GM21717 (cell line): Measurements from ENCODE around the gene PNKP.

Source experiments
- ATAC-seq: cut with Tn5 transposase; IDR thresholded peaks from one replicate; pipeline ENCODE4 v1.9.1; 2021; ENCODE audit warnings: mild to moderate bottlenecking, moderate library complexity; ENCODE audit not compliant: unreplicated experiment

The PNKP gene

DNA sequence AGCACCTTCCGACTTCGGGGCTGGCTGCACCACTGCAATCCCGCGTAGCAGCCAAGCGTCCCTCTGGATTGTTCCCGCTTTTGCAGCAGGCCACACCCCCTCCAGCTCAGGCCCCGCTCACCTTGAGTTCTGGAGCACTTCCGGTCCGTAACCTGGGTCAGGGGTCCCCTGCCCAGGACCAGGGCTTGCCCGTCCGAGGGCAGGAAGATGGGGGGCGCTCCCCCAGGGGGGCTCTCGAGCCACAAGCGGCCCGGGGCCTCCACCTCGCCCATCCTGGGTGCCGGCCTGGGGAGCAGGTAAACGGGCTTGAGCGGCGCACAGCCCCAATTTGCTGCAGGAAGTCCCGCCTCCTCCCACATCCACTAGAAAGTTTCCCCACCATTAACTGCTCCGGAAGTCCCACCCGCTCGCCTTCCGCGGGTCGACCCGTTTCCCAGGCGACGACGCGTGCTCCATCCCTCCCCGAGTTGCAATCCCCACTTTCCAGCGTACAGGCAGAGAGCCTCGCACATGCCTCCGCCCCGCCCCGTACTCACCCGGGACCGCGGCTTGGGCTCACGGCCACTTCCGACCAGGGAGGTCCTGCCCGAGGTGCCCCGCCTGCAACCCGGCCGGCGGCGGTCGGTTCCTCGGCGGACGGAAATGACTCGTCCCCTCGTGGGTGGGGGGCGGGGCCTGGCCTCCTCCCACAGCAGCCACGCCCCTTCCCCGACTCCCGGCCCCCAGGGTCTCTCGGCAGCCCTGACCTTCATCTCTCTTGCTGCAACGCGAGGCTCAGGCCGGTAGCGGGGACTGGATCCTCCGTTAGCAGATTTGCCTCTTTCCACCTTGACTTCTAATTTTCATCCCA is at the start of gene PNKP:
Gene PNKP (minus strand): TSS at position 644 of the 850 bp plus-strand sequence. CDS start 372 bp downstream, at position 272.
- ATAC-seq = peak; percentile 25

- ATAC-seq = no peak
Measured at GRCh38 chr19:49915271-49915670, 47.9 kb upstream of the PNKP start.

DNA sequence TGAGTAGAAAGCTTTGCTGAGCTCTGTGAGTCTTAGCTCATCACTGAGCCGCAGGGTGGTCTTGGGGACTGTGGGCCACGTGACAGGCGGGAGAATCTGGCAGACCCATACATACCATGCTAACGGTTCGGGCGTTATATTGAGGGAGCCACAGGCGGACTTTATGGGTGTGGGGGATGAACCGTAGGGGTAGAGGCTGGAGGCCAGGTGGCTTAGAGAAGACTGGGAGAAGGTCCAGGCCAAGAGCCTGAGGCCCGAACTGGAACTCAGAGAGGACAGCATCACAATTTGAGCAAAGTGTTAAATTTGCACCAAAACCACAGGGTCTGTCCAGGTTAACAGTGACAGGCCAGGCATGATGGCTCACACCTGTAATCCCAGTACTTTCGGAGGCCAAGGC is 46.3 kb upstream of the PNKP start:
- no peak for ATAC-seq

- ATAC-seq = no peak
Measured at GRCh38 chr19:49912965-49913685, 45.7 kb upstream of the PNKP start.

- ATAC-seq = no peak
Measured at GRCh38 chr19:49911381-49912145, 44.2 kb upstream of the PNKP start.

DNA sequence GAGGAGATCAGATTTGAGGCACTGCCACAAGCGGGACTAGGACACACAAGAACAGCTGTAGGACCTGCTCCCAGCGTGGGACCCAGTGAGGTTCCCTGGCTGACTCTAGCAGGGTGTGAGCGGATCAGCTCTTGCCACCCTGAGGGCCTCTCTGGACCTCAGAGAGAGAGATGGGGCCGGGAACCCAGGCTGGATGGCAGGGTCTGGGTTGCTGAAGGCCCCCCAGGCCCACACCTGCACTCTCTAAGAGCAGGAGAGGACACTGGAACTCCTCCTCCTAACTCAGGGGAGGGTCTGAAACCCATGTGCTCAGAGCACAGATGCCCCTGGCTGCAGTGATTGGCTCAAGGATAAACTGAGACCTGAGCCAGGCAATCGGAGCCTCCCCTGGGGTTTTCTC is 42.8 kb upstream of the PNKP start:
- no peak for ATAC-seq

- ATAC-seq = no peak
Measured at GRCh38 chr19:49908480-49909420, 41.4 kb upstream of the PNKP start.

DNA sequence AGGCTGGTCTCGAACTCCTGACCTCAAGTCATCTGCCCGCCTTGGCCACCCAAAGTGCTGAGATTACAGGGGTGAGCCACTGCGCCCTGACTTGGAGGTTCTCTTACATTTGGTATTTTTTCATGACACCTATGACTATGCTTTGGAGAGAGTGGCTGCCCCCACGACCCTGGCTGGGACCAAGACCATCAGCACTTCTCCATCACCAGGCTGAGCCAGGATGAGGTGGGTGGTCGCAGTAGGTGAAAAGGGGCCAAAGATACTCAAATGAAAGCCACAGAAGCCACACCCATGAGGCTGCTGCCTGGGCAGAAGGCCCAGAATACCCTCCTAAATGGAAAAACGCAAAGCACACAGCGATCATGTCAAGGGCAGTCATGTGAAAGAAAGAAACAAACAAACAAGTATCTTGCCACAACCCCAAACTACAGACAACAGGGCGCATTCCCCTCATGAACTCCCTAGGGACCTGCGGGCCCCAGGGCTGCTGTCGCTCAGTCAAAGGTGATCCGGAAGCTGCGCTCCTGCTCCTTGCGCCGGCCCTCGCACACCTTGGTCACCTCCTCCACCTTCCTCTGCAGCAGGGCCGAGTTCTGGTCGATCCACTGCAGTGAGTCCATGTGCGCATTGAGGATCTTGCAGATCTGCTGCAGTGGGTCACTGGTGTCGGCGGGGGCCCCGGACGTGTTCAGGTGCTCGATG is 40.5 kb upstream of the PNKP start:
- no peak for ATAC-seq

DNA sequence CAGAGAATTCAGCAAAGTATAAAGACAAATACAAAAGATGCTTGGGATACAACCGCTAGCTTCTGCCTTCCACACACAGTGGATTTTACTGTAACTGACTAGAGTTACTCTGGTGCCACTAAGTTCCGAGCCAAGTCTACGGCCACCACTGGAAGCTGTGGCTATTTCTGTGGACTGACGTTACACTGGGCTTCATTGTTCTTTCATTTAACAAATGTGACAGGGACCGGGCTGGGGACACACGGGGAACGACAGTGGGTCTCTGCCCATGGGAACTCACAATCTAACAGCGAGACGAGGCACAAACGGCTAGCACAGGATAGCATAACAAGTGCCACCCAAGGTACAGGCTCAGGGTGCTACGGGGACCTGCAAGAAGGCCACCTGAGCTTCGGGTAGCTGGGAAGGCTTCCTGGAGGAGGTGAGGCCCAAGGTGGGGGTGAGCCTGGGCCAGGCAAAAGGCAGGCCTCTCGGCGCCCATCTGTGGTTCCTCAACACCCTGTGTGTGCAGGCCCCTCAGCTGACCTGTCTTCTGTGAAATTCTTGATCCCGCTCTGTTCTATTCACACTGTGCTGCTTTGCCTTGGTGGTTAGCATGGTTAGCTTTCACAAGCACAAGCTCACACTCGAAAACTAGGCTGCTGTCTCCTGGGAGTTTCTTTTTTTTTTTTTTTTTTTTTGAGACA is 39.6 kb upstream of the PNKP start:
- ATAC-seq = no peak

DNA sequence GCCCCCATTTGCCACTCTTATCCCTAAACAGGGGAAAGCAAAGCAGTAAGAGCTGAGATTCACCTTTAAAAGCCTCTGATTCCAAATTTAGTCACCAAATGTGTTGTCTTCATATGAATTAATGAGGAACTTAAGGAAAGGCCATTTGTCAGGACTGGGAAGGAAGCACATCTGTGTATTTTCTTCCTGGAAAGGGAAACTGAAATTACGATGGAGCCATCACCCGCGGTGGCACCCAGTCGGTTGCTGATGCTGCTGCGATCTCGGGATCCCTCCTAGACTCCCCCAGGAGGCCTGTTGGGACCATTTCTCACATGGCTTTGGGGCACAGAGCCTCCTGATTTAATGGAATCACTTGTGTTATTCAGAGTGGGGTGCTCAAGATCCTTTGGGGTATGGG is 36.8 kb upstream of the PNKP start:
- no peak for ATAC-seq

DNA sequence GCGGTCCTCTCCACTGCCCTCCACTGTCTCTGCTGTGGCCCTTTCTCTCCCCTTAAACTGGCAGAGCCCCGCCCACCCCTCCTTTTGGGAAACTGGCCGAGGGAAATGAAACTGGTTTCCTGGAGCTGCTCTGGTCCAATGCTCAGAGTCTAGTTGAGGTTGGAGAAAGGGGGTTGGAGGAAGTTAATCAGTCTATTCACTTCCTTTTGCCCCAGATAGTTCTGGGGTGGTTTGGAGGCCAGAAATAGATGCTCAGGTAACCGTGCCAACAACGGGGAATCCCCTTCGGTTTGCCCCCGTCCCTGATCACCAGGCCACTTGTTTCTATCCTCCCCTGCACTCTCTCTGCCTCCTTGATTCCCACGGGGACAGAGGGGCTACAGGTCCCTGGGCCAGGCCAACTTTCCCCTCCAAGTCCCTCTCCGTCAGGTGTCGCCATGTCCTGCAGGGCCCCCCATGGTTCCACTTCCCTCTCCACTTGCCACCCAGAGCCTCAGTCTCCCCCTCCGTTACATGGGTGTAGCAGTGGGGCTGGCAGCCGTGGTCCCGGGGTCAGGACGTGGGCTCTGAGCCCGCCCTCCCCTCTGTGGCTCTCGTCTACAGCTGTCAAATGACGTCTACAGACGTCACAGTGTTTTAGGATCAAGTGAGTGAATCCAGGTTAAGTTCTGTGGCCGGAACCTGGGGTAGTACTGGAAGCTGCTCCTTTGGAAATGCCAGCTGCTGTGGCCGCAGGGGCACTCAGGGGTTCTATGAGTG is 29.7 kb upstream of the PNKP start, which contains the start of gene IL4I1:
Gene IL4I1 (minus strand): TSS at position 25 of the 759 bp plus-strand sequence. CDS start 727 bp downstream, outside the sequence.
- ATAC-seq = peak; percentile 39

DNA sequence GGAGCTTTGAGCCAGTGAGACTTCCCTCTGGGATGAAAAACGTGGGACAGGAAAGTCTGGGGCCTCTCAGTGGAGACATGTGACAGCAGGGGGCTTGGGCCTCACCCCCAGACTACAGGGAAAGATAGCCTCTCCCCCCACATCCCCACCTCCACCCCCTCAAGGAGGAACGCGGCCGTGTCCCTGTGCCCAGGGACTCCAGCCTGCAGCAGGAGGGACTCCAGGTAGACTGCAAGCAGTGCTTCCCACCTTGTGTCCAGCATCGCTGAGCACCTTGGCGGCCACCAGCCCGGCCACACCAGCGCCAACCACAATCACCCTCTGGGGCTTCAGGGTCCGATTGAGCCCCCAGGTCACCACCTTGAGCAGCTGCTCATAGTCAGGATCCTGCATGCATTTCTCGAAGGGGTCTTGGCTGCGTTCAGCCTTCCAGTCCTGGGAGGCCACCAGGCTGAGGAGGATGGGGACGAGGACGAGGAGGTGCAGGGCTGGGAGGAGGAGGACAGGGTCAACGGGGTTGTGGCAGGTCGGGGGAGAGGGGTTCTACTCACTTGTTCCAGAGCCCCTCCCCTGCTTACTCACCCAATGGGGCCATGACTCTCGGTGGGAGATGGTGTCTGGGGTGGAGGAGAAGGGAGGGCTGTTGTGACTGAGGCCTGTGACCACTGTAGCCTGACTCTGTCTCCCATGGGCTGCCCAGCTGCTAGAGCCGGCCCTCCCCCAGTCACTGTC is 28.4 kb upstream of the PNKP start:
- ATAC-seq = no peak

DNA sequence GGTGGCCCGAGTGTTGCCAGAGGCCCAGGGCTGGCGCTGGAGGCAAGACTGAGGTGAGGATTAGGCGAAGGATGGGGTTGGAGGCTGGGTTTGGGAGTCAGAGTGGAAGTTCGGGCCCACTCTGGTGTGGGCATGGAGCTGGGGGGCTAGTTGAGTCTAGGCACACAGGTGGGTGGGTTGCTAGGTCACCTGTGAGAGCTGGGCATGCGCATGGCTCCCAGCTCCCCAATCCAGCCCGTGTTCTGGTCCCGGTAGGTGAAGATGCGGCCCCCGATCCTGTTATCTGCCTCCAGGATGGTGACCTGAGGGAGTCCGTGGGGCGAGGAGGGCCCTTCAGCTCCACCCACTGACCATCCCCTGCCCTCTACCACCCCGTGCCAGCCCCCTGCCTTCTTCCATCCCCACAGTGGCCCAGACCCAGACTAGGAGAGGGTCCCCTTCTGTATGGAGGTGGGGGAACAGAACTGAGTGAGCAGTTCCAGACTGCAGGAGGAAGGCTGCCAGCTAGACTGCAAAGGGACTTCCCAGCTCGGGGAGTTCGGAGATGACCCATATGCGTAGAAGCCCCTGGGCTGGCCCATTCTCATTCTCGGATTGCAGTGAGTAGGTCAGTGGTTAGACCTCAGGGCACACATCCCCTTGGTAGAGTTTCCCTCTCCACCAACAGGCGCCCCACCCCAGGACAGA is 27.6 kb upstream of the PNKP start:
- no peak for ATAC-seq

- no peak for ATAC-seq
Measured at GRCh38 chr19:49894011-49894664, 26.8 kb upstream of the PNKP start.

DNA sequence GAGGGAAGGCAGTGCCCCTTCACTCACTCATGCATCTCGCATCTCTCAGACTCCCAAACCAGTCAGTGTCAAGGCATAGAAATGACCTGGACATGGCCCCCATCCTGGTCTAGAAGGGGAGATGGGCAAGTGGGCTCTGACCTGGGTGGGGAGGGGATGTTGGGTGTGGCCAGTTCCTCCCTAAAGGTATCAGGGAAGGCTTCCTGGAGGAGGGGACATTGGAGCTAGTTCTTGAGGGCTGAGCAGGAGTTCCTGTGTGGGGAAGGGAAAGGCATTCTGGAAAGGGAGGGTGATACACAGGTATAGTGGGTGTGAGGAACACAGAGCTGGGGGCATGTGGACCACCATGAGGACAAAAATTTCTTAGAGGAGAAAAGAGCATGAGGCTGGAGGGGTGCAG is 25.3 kb upstream of the PNKP start:
- ATAC-seq = no peak

- ATAC-seq = no peak
Measured at GRCh38 chr19:49891393-49891792, 24.0 kb upstream of the PNKP start.
